HAP-1 (cell line): Measurements from ENCODE around the gene CHKB.

Source experiments
- DNase-seq, 2 experiments: peaks; one replicate each; pipeline ENCODE4 v3.0.0-alpha.2; 2016 to 2020; ENCODE audit warnings: low spot score in 2 of 2
- H3K27me3 ChIP-seq: fragments of 250-450 bp; sonication (Bioruptor Pico); 2 replicates; pipeline ENCODE4 v1.5.1; 2020; ENCODE audit warnings: low read depth, mild to moderate bottlenecking, moderate library complexity
- H3K36me3 ChIP-seq: fragments of 250-450 bp; sonication (Bioruptor Pico); replicated peaks from 2 replicates; pipeline ENCODE4 v1.5.1; 2020; ENCODE audit warnings: mild to moderate bottlenecking
- H3K4me1 ChIP-seq: fragments of 250-450 bp; sonication (Bioruptor Pico); 2 replicates; pipeline ENCODE4 v1.5.1; 2020; ENCODE audit warnings: mild to moderate bottlenecking
- H3K4me3 ChIP-seq: fragments of 250-450 bp; sonication (Bioruptor Pico); 2 replicates; pipeline ENCODE4 v1.5.1; 2020; ENCODE audit warnings: mild to moderate bottlenecking, moderate library complexity
- H3K9me3 ChIP-seq: fragments of 250-450 bp; sonication (Bioruptor Pico); 2 replicates; pipeline ENCODE4 v1.5.1; 2020; ENCODE audit warnings: mild to moderate bottlenecking, moderate library complexity
- in situ Hi-C: fragments of 300-500 bp; cut with MboI; formaldehyde crosslinking; loops from 3 replicates; pipeline ENCODE4 v1.14.3; 2020; ENCODE audit warnings: low sequenced_read_pairs, inconsistent platforms, mixed read lengths

The CHKB gene

GRCh38 chr22:50577987-50578775 lies 4.5 kb downstream of the CHKB start, which contains the start of gene CPT1B:
Gene CPT1B, minus strand, starts transcription at chr22:50578427. Its CDS starts 512 bp downstream, at chr22:50577915.
- H3K27me3 ChIP-seq: no peaks in the 10 kb centered on the region
- H3K36me3 ChIP-seq: peaks cover 62% of the 10 kb centered on the region
- in situ Hi-C loops: no loop called here
- no peak within 1 kb of the TSS for H3K4me3 ChIP-seq
- no peak for DNase-seq
- H3K9me3 ChIP-seq: no peaks in the 10 kb centered on the region
- H3K4me1 ChIP-seq: peaks cover 7% of the 10 kb centered on the region

- peaks cover 67% of the 10 kb centered on the region for H3K36me3 ChIP-seq
- no peak for DNase-seq
- no peaks in the 10 kb centered on the region for H3K9me3 ChIP-seq
- H3K4me3 ChIP-seq: no peak overlapping the region
- H3K4me1 ChIP-seq: peaks cover 7% of the 10 kb centered on the region
- in situ Hi-C loops: no loop called here
- H3K27me3 ChIP-seq: no peaks in the 10 kb centered on the region
Observed at GRCh38 chr22:50577697-50577986, 5.0 kb downstream of the CHKB start.

GRCh38 chr22:50576806-50577696 lies 5.6 kb downstream of the CHKB start:
- no peaks in the 10 kb centered on the region for H3K27me3 ChIP-seq
- no peak for DNase-seq
- in situ Hi-C loops: no loop called here
- no peak overlapping the region for H3K4me3 ChIP-seq
- H3K36me3 ChIP-seq: peaks cover 73% of the 10 kb centered on the region
- peaks cover 7% of the 10 kb centered on the region for H3K4me1 ChIP-seq
- H3K9me3 ChIP-seq: no peaks in the 10 kb centered on the region

- peak; percentile 17 to 45 for DNase-seq
- Histone ChIP-seq H3K9me3 (no peaks in the 10 kb centered on the region), H3K4me3 (no peak overlapping the region), H3K4me1 (no peaks in the 10 kb centered on the region), H3K36me3 (peaks cover 79% of the 10 kb centered on the region), H3K27me3 (no peaks in the 10 kb centered on the region)
- in situ Hi-C loops: no loop called here
Observed at GRCh38 chr22:50576070-50576469, 6.6 kb downstream of the CHKB start.

DNA sequence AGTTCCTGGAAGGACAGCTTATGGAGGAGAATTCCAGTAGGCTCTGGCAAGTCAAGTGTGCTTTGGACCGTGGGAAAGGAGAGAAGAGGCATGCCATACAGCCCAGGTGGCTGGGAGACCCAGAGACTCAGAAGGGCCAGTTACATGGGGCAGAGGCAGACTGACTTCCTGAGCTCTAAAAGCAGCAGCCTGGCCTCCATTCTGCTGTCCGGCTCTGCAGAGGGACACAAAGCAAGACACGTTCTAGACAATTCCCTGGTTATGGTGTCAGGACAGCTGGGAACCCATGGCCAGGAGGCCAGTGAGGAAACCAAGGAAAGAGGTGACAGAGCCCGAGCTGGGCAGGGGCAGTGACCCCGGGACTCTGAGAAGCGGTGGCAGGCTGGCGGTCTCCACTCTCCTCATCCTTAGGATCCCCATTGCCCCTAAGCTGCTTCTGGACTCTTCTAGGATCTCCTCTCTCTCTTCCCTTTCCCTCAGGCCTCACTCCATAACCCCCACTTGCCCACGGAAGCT lies 7.2 kb downstream of the CHKB start:
- Histone ChIP-seq H3K36me3 (peaks cover 81% of the 10 kb centered on the region), H3K27me3 (no peaks in the 10 kb centered on the region), H3K9me3 (no peaks in the 10 kb centered on the region), H3K4me3 (no peak overlapping the region), H3K4me1 (no peaks in the 10 kb centered on the region)
- no peak for DNase-seq
- in situ Hi-C loops: no loop called here

DNA sequence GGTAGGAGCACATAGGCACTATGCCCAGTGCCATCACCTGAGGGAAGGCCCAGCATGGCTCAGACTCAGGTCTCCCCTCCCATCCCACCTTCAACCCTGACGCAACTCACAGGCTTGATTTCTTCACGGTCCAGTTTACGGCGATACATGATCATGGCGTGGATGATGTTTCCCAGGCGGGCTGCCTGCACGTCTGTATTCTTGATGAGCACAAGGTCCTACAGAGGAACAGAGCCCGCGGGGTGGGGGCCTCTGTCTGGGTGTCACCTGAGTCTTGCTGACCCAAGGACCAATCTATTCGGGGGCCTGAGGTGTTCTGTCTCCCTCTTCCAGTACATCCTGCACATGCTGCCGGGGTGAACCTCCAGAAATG lies 8.3 kb downstream of the CHKB start:
- DNase-seq: no peak
- peaks cover 81% of the 10 kb centered on the region for H3K36me3 ChIP-seq
- in situ Hi-C loops: no loop called here

DNA sequence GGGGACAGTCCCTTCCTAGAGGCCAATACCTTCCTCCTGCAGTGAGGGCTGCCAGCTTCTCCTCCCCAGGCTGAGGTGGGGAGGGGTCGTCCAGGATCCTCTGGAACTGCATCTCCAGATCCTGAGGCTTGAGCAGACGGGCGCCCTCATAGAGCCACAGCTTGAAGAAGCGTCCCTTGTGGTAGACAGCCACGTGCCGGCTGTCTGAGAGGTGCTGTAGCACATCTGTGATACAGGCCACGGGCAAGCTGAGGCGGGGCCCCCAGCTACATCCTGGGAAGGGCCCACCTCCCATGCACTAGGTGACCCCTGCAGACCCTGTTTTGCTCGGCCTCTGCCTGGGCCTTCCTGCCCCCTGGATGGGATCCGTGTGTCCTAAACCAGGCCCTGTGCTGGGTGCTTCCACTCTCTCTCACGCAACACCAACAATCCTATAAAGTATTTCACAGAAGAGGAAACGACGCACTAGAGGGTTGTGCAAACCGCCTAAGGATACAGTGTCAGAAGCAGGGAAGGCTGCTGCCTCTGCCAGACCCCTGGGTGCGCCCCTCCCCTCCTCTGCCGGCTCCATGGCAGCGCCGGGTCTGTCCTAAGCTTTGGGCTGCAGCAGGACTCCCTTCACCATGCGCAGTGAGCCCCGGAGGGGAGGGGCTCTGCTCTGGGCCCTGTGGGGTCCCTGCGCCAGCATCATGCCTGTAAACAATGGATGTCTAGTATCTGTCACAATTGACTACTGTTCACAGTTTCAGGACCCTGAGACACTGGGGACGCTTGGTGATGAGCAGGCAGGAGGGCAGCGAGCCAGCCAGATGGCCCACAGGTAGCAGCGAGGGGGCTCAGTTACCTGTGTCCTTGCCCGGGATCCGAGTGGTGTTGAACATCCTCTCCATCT lies 8.9 kb downstream of the CHKB start:
- H3K36me3 ChIP-seq: peaks cover 81% of the 10 kb centered on the region
- in situ Hi-C loops: no loop called here
- no peaks in the 10 kb centered on the region for H3K9me3 ChIP-seq
- no peak for DNase-seq
- no peaks in the 10 kb centered on the region for H3K4me1 ChIP-seq
- H3K4me3 ChIP-seq: no peak overlapping the region
- no peaks in the 10 kb centered on the region for H3K27me3 ChIP-seq

More for the DNA sequence above, 8.3 kb downstream of the CHKB start:
- no peaks in the 10 kb centered on the region for H3K9me3 ChIP-seq
- H3K4me3 ChIP-seq: no peak overlapping the region
- H3K4me1 ChIP-seq: no peaks in the 10 kb centered on the region
- no peaks in the 10 kb centered on the region for H3K27me3 ChIP-seq

DNA sequence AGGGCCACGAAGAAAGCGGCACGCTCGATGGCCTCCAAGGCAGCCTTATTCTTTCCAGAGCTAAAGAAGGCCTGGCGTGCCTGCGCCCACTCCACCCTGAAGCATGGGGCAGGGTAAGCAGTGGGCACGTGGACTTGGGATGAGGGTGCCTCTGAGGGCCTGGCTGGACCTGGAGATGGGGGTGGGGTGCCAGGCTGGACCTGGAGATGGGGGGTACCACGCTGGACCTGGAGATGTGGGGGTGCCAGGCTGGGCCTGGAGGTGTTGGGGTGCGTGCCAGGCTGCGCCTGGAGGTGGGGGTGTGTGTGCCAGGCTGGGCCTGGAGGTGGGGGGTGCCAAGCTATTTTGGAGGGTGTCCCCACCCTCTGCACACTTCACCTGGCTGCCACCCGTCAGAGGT lies 9.7 kb downstream of the CHKB start:
- Histone ChIP-seq H3K36me3 (peaks cover 80% of the 10 kb centered on the region), H3K9me3 (no peaks in the 10 kb centered on the region), H3K27me3 (no peaks in the 10 kb centered on the region), H3K4me1 (no peaks in the 10 kb centered on the region), H3K4me3 (no peak overlapping the region)
- in situ Hi-C loops: no loop called here
- no peak for DNase-seq

- Histone ChIP-seq H3K4me1 (no peaks in the 10 kb centered on the region), H3K36me3 (peaks cover 75% of the 10 kb centered on the region), H3K27me3 (no peaks in the 10 kb centered on the region), H3K9me3 (no peaks in the 10 kb centered on the region), H3K4me3 (no peak overlapping the region)
- in situ Hi-C loops: no loop called here
- DNase-seq: no peak
Observed at GRCh38 chr22:50571264-50572175, 11.1 kb downstream of the CHKB start.

- Histone ChIP-seq H3K4me1 (no peaks in the 10 kb centered on the region), H3K9me3 (no peaks in the 10 kb centered on the region), H3K36me3 (peaks cover 68% of the 10 kb centered on the region), H3K4me3 (no peak overlapping the region), H3K27me3 (no peaks in the 10 kb centered on the region)
- in situ Hi-C loops: no loop called here
- no peak for DNase-seq
Observed at GRCh38 chr22:50570861-50571260, 11.8 kb downstream of the CHKB start.

GRCh38 chr22:50569896-50570535 lies 12.6 kb downstream of the CHKB start:
- peaks cover 63% of the 10 kb centered on the region for H3K36me3 ChIP-seq
- DNase-seq: no peak
- no peaks in the 10 kb centered on the region for H3K4me1 ChIP-seq
- in situ Hi-C loops: no loop called here
- no peaks in the 10 kb centered on the region for H3K27me3 ChIP-seq
- H3K9me3 ChIP-seq: no peaks in the 10 kb centered on the region
- no peak overlapping the region for H3K4me3 ChIP-seq

DNA sequence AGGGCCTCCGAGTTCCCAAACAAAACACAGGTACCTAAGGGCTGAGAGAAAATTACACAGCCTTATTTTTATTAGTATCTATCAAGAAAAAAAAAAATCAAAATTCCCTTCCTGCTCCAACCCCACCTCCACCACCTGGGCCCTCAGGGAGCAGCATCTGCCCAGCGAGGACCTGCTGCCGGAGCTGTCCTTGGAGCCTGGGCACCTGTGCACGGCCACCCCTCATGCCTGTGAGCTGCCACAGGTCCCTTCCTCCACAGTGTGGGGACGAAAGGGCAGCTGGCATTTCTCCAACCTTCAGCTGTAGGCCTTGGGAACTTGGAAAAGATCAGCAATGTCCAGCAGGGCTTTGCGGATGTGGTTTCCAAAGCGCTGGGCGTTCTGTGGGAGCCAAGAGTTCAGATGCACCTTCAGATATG lies 13.6 kb downstream of the CHKB start:
- no peaks in the 10 kb centered on the region for H3K27me3 ChIP-seq
- no peak for DNase-seq
- H3K9me3 ChIP-seq: no peaks in the 10 kb centered on the region
- H3K4me3 ChIP-seq: no peak overlapping the region
- H3K36me3 ChIP-seq: peaks cover 57% of the 10 kb centered on the region
- no peaks in the 10 kb centered on the region for H3K4me1 ChIP-seq
- in situ Hi-C loops: no loop called here
